ENCODE data around the gene ZCRB1.
"Not testable (repeated sequence)": the region's sequence is repeated elsewhere in the genome, so short reads cannot be mapped to it uniquely, and the experiment has no call there.

Gene ZCRB1

DNA sequence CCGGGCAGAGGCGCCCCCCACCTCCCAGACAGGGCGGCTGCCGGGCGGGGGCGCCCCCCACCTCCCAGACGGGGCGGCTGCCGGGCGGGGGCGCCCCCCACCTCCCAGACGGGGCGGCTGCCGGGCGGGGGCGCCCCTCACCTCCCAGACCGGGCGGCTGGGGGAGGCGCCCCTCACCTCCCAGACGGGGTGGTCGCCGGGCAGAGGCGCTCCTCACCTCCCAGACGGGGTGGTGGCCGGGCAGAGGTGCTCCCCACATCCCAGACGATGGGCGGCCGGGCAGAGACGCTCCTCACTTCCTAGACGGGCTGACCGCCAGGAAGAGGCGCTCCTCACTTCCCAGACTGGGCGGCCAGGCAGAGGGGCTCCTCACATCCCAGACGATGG is 24.1 kb upstream of the ZCRB1 start:
- H3K4me1 ChIP-seq (ENCODE audit: control insufficient read depth, insufficient read depth, low read length, poor library complexity, severe bottlenecking); H3K9me3 ChIP-seq (ENCODE audit: control insufficient read depth, low read length); H3K4me3 ChIP-seq (ENCODE audit: extremely low read depth, insufficient read depth, low read length, poor library complexity, severe bottlenecking); H3K27ac ChIP-seq (ENCODE audit: low read depth, low read length, severe bottlenecking): not testable (repeated sequence)
- WGBS, 2 experiments (ENCODE audit: insufficient coverage in 2 of 2) = 95 to 97% methylated on average over 14 of the region's 34 CpGs
- peaks cover 26% of the 10 kb centered on the region for H3K36me3 ChIP-seq (ENCODE audit: control insufficient read depth, insufficient read depth, low read length)

DNA sequence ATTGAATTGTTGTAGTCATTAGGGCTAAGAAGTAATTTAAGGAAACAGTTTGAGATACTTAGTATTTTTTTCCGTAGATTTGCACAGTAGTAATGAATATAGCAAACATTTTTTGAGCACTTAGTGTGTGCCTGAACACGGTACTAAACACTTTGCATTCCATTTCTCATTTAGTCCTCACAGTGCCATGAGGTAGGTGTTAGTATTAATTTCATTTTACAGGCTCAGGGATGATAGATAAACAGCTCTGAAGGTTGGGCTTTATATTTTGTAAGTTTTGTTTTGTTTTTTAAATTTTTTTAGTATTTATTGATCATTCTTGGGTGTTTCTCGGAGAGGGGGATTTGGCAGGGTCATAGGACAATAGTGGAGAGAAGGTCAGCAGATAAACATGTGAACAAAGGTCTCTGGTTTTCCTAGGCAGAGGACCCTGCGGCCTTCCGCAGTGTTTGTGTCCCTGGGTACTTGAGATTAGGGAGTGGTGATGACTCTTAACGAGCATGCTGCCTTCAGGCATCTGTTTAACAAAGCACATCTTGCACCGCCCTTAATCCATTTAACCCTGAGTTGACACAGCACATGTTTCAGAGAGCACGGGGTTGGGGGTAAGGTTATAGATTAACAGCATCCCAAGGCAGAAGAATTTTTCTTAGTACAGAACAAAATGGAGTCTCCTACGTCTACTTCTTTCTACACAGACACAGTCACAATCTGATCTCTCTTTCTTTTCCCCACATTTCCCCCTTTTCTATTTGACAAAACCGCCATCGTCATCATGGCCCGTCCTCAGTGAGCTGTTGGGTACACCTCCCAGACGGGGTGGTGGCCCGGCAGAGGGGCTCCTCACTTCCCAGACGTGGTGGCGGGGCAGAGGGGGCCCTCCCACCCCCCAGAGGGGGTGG is 23.5 kb upstream of the ZCRB1 start:
- not testable (repeated sequence) for H3K4me3 ChIP-seq (ENCODE audit: extremely low read depth, insufficient read depth, low read length, poor library complexity, severe bottlenecking); H3K27ac ChIP-seq (ENCODE audit: low read depth, low read length, severe bottlenecking); H3K9me3 ChIP-seq (ENCODE audit: control insufficient read depth, low read length); H3K4me1 ChIP-seq (ENCODE audit: control insufficient read depth, insufficient read depth, low read length, poor library complexity, severe bottlenecking)
- 100% methylated on average over 1 of the region's 16 CpGs; no CpG with 5 or more reads in 1 of the 2 experiments for WGBS, 2 experiments (ENCODE audit: insufficient coverage in 2 of 2)
- peaks cover 26% of the 10 kb centered on the region for H3K36me3 ChIP-seq (ENCODE audit: control insufficient read depth, insufficient read depth, low read length)

DNA sequence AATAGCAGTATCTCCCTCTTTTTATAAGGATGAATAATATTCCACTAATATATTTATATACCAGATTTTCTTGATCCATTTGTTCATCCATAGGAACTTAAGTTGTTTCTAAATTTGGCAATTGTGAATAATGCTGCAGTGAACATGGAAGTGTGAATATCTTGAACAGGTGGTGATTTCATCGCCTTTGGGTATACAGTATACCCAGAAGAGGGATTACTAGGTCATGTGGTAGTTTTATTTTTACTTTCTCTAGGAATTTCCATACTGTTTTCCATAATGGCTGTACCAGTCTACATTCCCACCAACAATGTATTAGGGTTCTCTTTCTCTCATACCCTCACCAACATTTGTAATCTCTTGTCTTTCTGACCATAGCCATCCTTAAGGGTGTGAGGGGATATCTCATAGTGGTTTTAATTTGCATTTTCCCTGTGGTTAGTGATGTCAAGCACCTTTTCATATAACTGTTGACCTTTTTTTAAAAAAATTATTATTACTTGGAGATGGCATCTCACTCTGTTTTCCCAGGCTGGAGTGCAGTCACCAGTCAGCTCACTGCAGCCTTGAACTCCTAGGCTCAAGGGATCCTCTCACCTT is 20.6 kb upstream of the ZCRB1 start:
- Histone ChIP-seq H3K4me3 (ENCODE audit: extremely low read depth, insufficient read depth, low read length, poor library complexity, severe bottlenecking) (no peak overlapping the region), H3K27ac (ENCODE audit: low read depth, low read length, severe bottlenecking) (no peak overlapping the region), H3K9me3 (ENCODE audit: control insufficient read depth, low read length) (no peaks in the 10 kb centered on the region), H3K36me3 (ENCODE audit: control insufficient read depth, insufficient read depth, low read length) (peaks cover 11% of the 10 kb centered on the region), H3K4me1 (ENCODE audit: control insufficient read depth, insufficient read depth, low read length, poor library complexity, severe bottlenecking) (no peaks in the 10 kb centered on the region)
- 100% methylated on average over 1 of the region's 1 CpG; no CpG with 5 or more reads in 1 of the 2 experiments for WGBS, 2 experiments (ENCODE audit: insufficient coverage in 2 of 2)

DNA sequence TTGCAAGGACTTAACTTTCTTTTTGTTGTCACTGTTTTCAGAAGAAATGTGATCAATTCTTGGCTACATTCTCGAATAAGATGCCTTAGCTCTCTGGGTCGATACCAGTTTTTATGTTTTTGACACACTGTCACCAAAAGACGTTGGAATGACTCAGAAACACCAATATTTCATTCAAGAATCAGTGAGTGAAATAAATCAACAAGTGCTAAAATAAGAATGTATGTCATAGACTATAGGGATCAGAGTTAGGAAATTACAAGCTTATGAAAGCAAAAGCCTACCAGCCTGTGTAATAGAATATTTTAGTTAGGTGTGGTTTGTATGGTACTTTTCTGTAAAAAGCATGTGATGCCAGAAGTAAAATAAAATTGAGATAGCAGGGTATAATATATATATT is 17.8 kb upstream of the ZCRB1 start:
- Histone ChIP-seq H3K4me1 (ENCODE audit: control insufficient read depth, insufficient read depth, low read length, poor library complexity, severe bottlenecking) (no peaks in the 10 kb centered on the region), H3K9me3 (ENCODE audit: control insufficient read depth, low read length) (no peaks in the 10 kb centered on the region), H3K36me3 (ENCODE audit: control insufficient read depth, insufficient read depth, low read length) (peaks cover 6% of the 10 kb centered on the region), H3K4me3 (ENCODE audit: extremely low read depth, insufficient read depth, low read length, poor library complexity, severe bottlenecking) (no peak overlapping the region), H3K27ac (ENCODE audit: low read depth, low read length, severe bottlenecking) (no peak overlapping the region)
- 94 to 100% methylated on average over 2 of the region's 3 CpGs for whole genome bisulfite sequencing, 2 experiments (ENCODE audit: insufficient coverage in 2 of 2)

DNA sequence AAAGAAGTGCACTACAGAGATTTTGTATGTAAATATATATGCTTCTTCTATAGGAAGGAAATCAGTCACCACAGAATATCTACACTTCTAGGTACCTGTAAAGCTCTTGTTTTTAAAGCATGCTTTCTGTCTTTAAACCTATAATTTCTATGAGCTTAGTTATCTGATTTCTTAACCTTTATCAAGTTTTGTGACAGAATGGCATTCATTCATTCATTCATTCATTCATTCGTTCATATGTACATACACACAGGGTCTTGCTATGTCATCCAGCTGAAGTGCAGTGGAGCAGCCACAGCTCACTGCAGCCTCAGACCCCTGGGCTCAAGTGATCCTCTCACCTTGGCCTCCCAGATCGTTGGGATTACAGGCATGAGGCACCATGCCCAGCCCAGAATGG is 16.1 kb upstream of the ZCRB1 start:
- Histone ChIP-seq H3K36me3 (ENCODE audit: control insufficient read depth, insufficient read depth, low read length) (peaks cover 13% of the 10 kb centered on the region), H3K9me3 (ENCODE audit: control insufficient read depth, low read length) (no peaks in the 10 kb centered on the region), H3K27ac (ENCODE audit: low read depth, low read length, severe bottlenecking) (no peak overlapping the region), H3K4me1 (ENCODE audit: control insufficient read depth, insufficient read depth, low read length, poor library complexity, severe bottlenecking) (no peaks in the 10 kb centered on the region), H3K4me3 (ENCODE audit: extremely low read depth, insufficient read depth, low read length, poor library complexity, severe bottlenecking) (no peak overlapping the region)
- 71% methylated on average over 1 to 2 of the region's 2 CpGs for WGBS, 2 experiments (ENCODE audit: insufficient coverage in 2 of 2)

DNA sequence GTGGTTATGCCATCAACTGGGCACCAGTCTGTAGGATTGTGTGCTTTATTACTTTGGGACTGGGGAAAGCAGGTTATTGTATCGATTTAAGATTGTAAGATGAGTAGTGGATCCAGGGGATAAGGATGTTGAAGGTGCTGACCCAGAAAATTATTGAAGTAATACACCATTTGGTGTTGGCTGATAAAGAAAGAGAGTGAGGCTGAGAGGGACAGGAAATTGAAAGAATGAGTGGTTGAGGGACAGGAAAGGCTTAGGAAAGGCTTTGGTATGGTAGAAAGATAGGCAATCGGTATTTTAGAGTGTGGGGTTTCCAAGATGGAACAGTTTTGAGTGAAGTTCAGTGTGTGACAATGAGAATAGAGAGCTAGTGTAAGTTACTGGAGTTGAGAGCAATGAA is 12.4 kb upstream of the ZCRB1 start:
- WGBS, 2 experiments (ENCODE audit: insufficient coverage in 2 of 2) = 89 to 100% methylated on average over 2 of the region's 2 CpGs
- Histone ChIP-seq H3K36me3 (ENCODE audit: control insufficient read depth, insufficient read depth, low read length) (peaks cover 17% of the 10 kb centered on the region), H3K4me1 (ENCODE audit: control insufficient read depth, insufficient read depth, low read length, poor library complexity, severe bottlenecking) (no peaks in the 10 kb centered on the region)

DNA sequence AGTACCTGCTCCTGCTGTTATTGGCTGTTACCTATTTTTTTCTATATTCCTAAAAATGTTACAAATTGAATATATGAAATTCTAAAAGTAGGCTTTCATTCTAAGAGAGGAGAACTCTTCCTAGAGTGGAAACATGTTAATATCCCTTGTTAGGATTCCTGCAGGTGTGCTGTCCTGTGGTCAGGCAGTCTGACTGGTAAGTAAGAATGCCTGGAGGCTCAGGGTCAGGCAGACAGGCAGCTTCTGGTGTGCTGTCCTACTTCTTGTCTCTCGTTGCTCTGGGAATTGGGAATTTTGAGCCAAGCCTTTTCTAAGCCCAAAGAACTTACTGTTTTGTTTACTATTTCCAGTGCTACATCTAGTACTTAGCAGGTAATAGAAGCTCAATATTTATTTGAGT is 10.4 kb upstream of the ZCRB1 start:
- WGBS, 2 experiments (ENCODE audit: insufficient coverage in 2 of 2) = no CpG with 5 or more reads among the region's 1 CpG
- Histone ChIP-seq H3K27ac (ENCODE audit: low read depth, low read length, severe bottlenecking) (no peak overlapping the region), H3K36me3 (ENCODE audit: control insufficient read depth, insufficient read depth, low read length) (peaks cover 17% of the 10 kb centered on the region), H3K4me3 (ENCODE audit: extremely low read depth, insufficient read depth, low read length, poor library complexity, severe bottlenecking) (no peak overlapping the region), H3K9me3 (ENCODE audit: control insufficient read depth, low read length) (no peaks in the 10 kb centered on the region), H3K4me1 (ENCODE audit: control insufficient read depth, insufficient read depth, low read length, poor library complexity, severe bottlenecking) (no peaks in the 10 kb centered on the region)

More for the DNA sequence above, 12.4 kb upstream of the ZCRB1 start:
- no peaks in the 10 kb centered on the region for H3K9me3 ChIP-seq (ENCODE audit: control insufficient read depth, low read length)
- no peak overlapping the region for H3K27ac ChIP-seq (ENCODE audit: low read depth, low read length, severe bottlenecking)
- H3K4me3 ChIP-seq (ENCODE audit: extremely low read depth, insufficient read depth, low read length, poor library complexity, severe bottlenecking) = no peak overlapping the region

DNA sequence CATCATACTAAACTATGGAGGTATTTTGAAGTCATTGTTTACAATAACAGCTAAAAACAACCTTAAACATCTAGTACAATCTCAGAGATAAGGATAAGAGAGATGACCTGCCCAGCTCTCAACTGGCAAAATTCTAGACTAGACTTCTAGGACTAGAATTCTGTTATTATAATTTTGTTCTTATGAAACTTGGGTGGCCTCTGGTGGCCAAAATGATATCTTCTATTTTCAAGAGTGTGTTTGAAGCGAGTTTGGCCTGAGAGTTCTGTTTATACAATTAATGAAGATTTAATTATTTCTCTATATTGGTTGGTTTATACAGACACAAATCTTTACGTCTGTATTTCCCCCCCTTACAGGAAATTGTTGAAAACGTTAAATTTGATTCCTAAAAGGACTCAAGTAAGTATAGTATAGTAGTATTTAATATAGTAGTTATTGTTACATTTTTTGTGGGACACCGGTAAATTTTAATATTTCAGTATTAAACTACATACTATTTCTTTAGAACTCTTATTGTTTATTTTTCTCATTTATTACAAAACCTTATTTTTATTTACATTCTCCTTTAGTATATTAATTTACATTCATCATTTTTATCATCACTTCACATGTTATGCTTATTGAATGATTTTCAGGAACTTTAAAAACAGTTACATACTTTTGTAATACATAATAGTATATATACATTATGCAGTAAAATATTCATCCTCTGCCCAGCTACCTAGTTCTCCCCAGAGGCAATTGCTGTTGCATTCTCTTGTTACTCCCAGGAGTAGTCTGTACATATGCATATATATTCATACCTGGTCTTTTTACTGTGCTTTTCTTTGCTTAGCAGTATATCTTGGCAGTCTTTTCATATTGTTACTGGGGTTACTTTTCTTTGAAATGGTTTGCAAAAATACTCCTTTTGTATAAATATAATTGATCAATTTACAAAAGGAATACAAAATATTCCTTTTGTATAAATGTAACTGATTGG is 6.7 kb upstream of the ZCRB1 start:
- no peaks in the 10 kb centered on the region for H3K9me3 ChIP-seq (ENCODE audit: control insufficient read depth, low read length)
- no peak overlapping the region for H3K4me3 ChIP-seq (ENCODE audit: extremely low read depth, insufficient read depth, low read length, poor library complexity, severe bottlenecking)
- no peak overlapping the region for H3K27ac ChIP-seq (ENCODE audit: low read depth, low read length, severe bottlenecking)
- WGBS, 2 experiments (ENCODE audit: insufficient coverage in 2 of 2) = no CpG with 5 or more reads among the region's 4 CpGs
- H3K36me3 ChIP-seq (ENCODE audit: control insufficient read depth, insufficient read depth, low read length) = peaks cover 13% of the 10 kb centered on the region
- H3K4me1 ChIP-seq (ENCODE audit: control insufficient read depth, insufficient read depth, low read length, poor library complexity, severe bottlenecking) = peaks cover under 1% of the 10 kb centered on the region

DNA sequence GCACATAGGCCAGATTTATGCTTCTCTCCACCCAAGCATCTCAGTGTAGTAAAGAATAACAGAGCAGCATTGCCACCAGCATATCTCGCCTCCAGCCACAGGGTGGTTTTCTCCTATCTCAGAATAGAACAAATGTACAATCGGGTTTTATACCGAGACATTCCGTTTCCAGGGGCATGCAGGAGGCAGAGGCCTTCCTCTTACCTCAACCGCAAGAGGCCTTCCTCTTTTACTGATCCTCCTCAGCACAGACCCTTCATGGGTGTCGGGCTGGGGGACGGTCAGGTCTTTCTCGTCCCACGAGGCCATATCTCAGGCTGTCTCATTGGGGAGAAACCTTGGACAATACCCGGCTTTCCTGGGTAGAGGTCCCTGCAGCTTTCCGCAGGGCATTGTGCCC is 4.2 kb upstream of the ZCRB1 start:
- H3K27ac ChIP-seq (ENCODE audit: low read depth, low read length, severe bottlenecking); H3K36me3 ChIP-seq (ENCODE audit: control insufficient read depth, insufficient read depth, low read length); H3K4me3 ChIP-seq (ENCODE audit: extremely low read depth, insufficient read depth, low read length, poor library complexity, severe bottlenecking); H3K4me1 ChIP-seq (ENCODE audit: control insufficient read depth, insufficient read depth, low read length, poor library complexity, severe bottlenecking); H3K9me3 ChIP-seq (ENCODE audit: control insufficient read depth, low read length): not testable (repeated sequence)
- WGBS, 2 experiments (ENCODE audit: insufficient coverage in 2 of 2) = 95 to 97% methylated on average over 9 to 10 of the region's 11 CpGs

DNA sequence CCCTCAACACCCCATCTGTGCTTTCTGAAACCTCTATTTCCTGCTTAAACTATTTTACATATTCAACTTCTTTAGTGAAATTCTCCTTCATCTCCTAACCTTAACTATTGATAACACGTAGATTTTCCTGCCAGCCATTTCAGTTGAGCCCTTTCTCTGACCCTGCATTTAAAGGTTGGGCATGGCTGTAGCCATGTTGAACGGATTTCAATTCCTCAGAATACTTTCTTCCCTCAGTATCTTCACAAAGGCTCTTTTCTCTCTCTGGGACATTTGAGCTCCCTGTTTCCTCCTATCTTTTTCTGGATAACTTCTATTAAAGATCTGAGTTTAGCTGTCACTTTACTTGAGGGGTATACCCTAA is 1.3 kb upstream of the ZCRB1 start:
- WGBS, 2 experiments (ENCODE audit: insufficient coverage in 2 of 2) = 70 to 76% methylated on average over 2 of the region's 2 CpGs
- H3K4me3 ChIP-seq (ENCODE audit: extremely low read depth, insufficient read depth, low read length, poor library complexity, severe bottlenecking) = peak overlapping the region; percentile 87
- H3K4me1 ChIP-seq (ENCODE audit: control insufficient read depth, insufficient read depth, low read length, poor library complexity, severe bottlenecking) = peaks cover 11% of the 10 kb centered on the region
- H3K9me3 ChIP-seq (ENCODE audit: control insufficient read depth, low read length) = no peaks in the 10 kb centered on the region
- no peak overlapping the region for H3K27ac ChIP-seq (ENCODE audit: low read depth, low read length, severe bottlenecking)
- H3K36me3 ChIP-seq (ENCODE audit: control insufficient read depth, insufficient read depth, low read length) = peaks cover 4% of the 10 kb centered on the region

Data from mesodermal cell (in vitro differentiated cells).